Skeletal muscle satellite cell (primary cell): Measurements from ENCODE around the gene CUX1.

Source experiments
- H3K27me3 ChIP-seq: 2 replicates; pipeline ENCODE4 v1.7.0; 2013; ENCODE audit warnings: low read length; ENCODE audit not compliant: control insufficient read depth, insufficient read depth
- H3K36me3 ChIP-seq: 2 replicates; pipeline ENCODE4 v1.7.0; 2013; ENCODE audit warnings: mild to moderate bottlenecking, control low read depth, low read length; ENCODE audit not compliant: insufficient read depth
- H3K4me1 ChIP-seq: 2 replicates; pipeline ENCODE4 v1.7.0; 2013; ENCODE audit warnings: low read length; ENCODE audit not compliant: control insufficient read depth, insufficient read depth
- H3K4me2 ChIP-seq: 2 replicates; pipeline ENCODE4 v1.7.0; 2013; ENCODE audit warnings: mild to moderate bottlenecking, low read length
- H3K4me3 ChIP-seq: 2 replicates; pipeline ENCODE4 v1.7.0; 2013; ENCODE audit warnings: low read length
- H3K9ac ChIP-seq: 2 replicates; pipeline ENCODE4 v1.7.0; 2013; ENCODE audit warnings: mild to moderate bottlenecking, low read depth, low read length, moderate library complexity
- H3K9me3 ChIP-seq: replicated peaks from 2 replicates; pipeline ENCODE4 v1.7.0; 2013; ENCODE audit warnings: mild to moderate bottlenecking, control low read depth, low read length

CUX1 gene

GRCh38 chr7:101896941-101897340, 79.5 kb downstream of the CUX1 start:
- H3K36me3 ChIP-seq: no peaks in the 10 kb centered on the region
- no peak overlapping the region for H3K9ac ChIP-seq

GRCh38 chr7:101898106-101898505, 80.7 kb downstream of the CUX1 start:
- H3K4me2 ChIP-seq: peak overlapping the region; percentile 53
- H3K9me3 ChIP-seq: no peaks in the 10 kb centered on the region
- peaks cover 50% of the 10 kb centered on the region for H3K4me1 ChIP-seq
- no peak overlapping the region for H3K4me3 ChIP-seq
- no peaks in the 10 kb centered on the region for H3K27me3 ChIP-seq
- H3K9ac ChIP-seq: peak overlapping the region; percentile 46
- H3K36me3 ChIP-seq: no peaks in the 10 kb centered on the region

More at GRCh38 chr7:101896941-101897340, 79.5 kb downstream of the CUX1 start:
- Histone ChIP-seq H3K4me1 (peaks cover 56% of the 10 kb centered on the region), H3K27me3 (no peaks in the 10 kb centered on the region), H3K9me3 (no peaks in the 10 kb centered on the region), H3K4me3 (no peak overlapping the region), H3K4me2 (peak overlapping the region; percentile 60)

GRCh38 chr7:101899616-101900015, 82.2 kb downstream of the CUX1 start:
- Histone ChIP-seq H3K27me3 (no peaks in the 10 kb centered on the region), H3K36me3 (no peaks in the 10 kb centered on the region), H3K4me3 (peak overlapping the region; percentile 72), H3K4me2 (peak overlapping the region; percentile 90), H3K9ac (peak overlapping the region; percentile 69), H3K9me3 (no peaks in the 10 kb centered on the region), H3K4me1 (peaks cover 50% of the 10 kb centered on the region)

GRCh38 chr7:101900103-101900502, 82.7 kb downstream of the CUX1 start:
- Histone ChIP-seq H3K9me3 (no peaks in the 10 kb centered on the region), H3K4me2 (peak overlapping the region; percentile 90), H3K4me3 (peak overlapping the region; percentile 72), H3K4me1 (peaks cover 50% of the 10 kb centered on the region), H3K27me3 (no peaks in the 10 kb centered on the region), H3K36me3 (no peaks in the 10 kb centered on the region), H3K9ac (peak overlapping the region; percentile 69)

DNA sequence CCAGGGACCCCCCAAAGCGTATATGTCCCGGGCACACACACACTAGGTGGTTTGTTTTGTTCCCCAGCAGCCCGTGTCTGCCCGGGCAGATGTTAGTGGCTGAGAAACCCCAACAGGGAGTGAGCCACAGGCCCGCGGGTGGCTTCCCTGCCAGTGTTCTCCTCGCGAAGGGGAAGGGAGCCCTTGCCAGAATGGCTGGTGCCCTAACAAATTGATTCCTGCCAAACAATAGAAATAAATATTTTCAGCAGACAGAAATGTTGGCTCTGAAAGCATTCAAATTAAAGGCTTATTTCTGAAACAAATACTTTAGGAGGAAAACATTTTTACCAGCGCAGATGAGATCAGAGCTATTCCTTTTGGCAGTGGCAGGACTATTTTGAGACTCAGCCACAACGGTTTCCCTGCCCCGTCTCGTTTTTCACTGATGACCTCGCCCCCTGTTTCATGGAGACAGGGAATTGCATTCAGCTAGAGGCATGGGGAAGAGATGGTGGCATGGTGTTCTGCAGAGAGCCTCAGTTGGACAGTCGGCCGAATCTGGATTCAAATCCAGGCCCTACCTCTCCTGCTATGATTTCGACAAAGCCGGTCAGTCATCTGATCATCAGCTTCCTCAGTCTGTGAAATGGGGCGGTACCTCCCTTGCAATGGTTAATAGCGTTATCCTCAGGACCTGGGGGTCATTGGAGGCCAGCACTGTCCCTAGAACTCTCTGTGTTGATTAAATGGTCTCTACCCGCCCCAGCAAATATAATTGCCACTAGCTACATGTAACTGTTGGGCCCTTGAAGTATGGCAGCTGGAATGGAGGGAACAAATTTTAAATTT, 84.5 kb downstream of the CUX1 start:
- no peaks in the 10 kb centered on the region for H3K36me3 ChIP-seq
- peaks cover 41% of the 10 kb centered on the region for H3K4me1 ChIP-seq
- H3K4me3 ChIP-seq: no peak overlapping the region
- no peaks in the 10 kb centered on the region for H3K9me3 ChIP-seq
- H3K27me3 ChIP-seq: no peaks in the 10 kb centered on the region
- H3K4me2 ChIP-seq: peak overlapping the region; percentile 12
- H3K9ac ChIP-seq: peak overlapping the region; percentile 28

GRCh38 chr7:101902680-101903514, 85.5 kb downstream of the CUX1 start:
- Histone ChIP-seq H3K9me3 (no peaks in the 10 kb centered on the region), H3K36me3 (no peaks in the 10 kb centered on the region), H3K4me2 (no peak overlapping the region), H3K4me3 (no peak overlapping the region), H3K9ac (no peak overlapping the region), H3K27me3 (no peaks in the 10 kb centered on the region), H3K4me1 (peaks cover 33% of the 10 kb centered on the region)

DNA sequence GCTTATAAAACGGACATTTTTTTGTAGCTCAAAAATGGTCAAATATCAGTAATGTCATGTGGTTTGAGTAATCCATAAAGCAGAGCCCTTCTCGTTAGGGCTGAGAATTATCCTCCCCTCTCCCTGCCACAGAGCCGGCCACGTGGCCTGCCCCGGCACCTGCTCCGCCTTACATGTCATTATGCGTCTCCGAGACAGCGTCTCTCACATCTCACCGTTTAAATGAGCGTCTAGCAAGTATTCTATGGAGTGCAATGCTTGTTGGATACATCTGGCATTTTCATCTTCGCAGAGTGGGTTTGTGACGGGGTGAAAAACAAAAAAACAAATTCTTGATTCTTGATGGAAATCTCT, 86.1 kb downstream of the CUX1 start:
- H3K9ac ChIP-seq: no peak overlapping the region
- H3K36me3 ChIP-seq: no peaks in the 10 kb centered on the region
- peaks cover 28% of the 10 kb centered on the region for H3K4me1 ChIP-seq
- H3K27me3 ChIP-seq: no peaks in the 10 kb centered on the region
- H3K9me3 ChIP-seq: no peaks in the 10 kb centered on the region
- H3K4me3 ChIP-seq: no peak overlapping the region
- H3K4me2 ChIP-seq: no peak overlapping the region

DNA sequence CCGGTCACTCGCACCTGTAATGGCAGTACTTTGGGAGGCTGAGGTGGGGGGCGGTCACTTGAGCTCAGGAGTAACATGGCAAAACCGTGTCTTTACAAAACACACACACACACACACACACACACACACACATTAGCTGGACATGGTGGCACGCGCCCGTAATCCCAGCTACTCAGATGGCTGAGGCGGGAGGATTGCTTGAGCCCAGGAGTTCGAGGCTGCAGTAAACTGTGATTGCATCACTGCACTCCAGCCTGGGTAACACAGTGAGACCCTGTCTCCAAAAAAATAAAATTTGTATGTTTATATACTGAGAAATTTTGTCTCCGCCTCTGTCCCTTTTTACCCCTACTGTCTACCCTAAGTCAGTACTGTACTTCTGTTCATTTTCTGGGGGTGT, 86.6 kb downstream of the CUX1 start:
- H3K4me3 ChIP-seq: no peak overlapping the region
- peaks cover 28% of the 10 kb centered on the region for H3K4me1 ChIP-seq
- no peak overlapping the region for H3K4me2 ChIP-seq
- H3K27me3 ChIP-seq: no peaks in the 10 kb centered on the region
- H3K36me3 ChIP-seq: no peaks in the 10 kb centered on the region
- H3K9ac ChIP-seq: no peak overlapping the region
- H3K9me3 ChIP-seq: no peaks in the 10 kb centered on the region

GRCh38 chr7:101905203-101905865, 87.9 kb downstream of the CUX1 start:
- no peak overlapping the region for H3K9ac ChIP-seq
- H3K9me3 ChIP-seq: no peaks in the 10 kb centered on the region
- H3K4me2 ChIP-seq: no peak overlapping the region

DNA sequence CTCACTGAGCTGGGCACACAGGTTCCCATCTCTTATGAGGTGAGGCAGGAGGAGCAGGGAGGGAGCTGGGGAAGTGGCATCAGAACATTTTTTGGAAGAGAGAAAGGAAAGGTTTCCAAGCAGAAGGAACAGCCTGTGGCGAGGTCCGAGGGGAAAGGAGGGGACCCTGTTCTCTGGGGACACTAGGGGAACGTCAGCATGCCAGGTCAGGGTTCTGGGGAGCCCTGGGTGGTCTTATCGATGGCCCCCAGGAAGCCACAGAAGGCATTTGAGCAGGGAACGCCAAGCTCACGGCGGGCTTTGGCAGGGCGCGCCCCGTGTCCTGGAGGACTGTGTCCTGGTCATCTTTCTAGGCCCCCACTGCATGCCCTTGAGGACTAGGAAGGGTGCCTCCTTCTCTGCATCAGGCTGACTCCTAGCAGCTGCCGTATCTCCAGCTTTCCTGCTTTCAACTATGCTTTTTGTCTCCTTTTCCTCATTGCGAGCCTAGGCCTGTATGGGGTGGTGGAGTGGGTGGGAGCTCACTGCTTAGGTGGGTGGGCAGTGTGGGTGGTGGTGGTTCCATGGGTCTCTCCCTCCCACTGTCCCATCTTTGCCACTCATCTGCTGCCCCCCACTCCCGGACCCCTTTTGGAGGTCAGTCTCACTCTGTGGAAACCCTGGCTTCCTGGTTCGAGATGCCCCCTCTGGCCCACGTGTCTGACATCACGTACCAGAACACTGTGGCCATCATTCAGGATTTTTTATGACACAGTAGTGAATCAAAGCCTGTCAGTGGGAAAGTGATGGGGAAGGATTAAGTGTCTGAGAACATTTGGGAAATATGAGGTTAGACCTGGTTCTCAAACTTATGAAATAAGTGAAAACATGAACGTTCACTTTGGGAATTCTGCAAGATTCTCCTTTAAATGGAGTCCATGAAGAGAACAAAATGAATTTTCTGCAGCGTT, 89.1 kb downstream of the CUX1 start:
- Histone ChIP-seq H3K9me3 (no peaks in the 10 kb centered on the region), H3K27me3 (no peaks in the 10 kb centered on the region), H3K4me1 (peaks cover 7% of the 10 kb centered on the region), H3K9ac (no peak overlapping the region), H3K4me2 (no peak overlapping the region), H3K4me3 (no peak overlapping the region), H3K36me3 (no peaks in the 10 kb centered on the region)

More at GRCh38 chr7:101905203-101905865, 87.9 kb downstream of the CUX1 start:
- Histone ChIP-seq H3K27me3 (no peaks in the 10 kb centered on the region), H3K4me3 (no peak overlapping the region), H3K4me1 (peaks cover 19% of the 10 kb centered on the region), H3K36me3 (no peaks in the 10 kb centered on the region)
